ENCODE results near the gene PKD2L2. TPM values are rescaled to one million over a fixed set of nuclear protein-coding genes. Genes with fewer than 3 reads are reported as not detected.
"Not testable (repeated sequence)": the region's sequence is repeated elsewhere in the genome, so short reads cannot be mapped to it uniquely, and the experiment has no call there.

Gene PKD2L2
- under 1 TPM; 0.24 to 0.52 TPM for total RNA-seq
- long read RNA-seq = 0 reads

DNA sequence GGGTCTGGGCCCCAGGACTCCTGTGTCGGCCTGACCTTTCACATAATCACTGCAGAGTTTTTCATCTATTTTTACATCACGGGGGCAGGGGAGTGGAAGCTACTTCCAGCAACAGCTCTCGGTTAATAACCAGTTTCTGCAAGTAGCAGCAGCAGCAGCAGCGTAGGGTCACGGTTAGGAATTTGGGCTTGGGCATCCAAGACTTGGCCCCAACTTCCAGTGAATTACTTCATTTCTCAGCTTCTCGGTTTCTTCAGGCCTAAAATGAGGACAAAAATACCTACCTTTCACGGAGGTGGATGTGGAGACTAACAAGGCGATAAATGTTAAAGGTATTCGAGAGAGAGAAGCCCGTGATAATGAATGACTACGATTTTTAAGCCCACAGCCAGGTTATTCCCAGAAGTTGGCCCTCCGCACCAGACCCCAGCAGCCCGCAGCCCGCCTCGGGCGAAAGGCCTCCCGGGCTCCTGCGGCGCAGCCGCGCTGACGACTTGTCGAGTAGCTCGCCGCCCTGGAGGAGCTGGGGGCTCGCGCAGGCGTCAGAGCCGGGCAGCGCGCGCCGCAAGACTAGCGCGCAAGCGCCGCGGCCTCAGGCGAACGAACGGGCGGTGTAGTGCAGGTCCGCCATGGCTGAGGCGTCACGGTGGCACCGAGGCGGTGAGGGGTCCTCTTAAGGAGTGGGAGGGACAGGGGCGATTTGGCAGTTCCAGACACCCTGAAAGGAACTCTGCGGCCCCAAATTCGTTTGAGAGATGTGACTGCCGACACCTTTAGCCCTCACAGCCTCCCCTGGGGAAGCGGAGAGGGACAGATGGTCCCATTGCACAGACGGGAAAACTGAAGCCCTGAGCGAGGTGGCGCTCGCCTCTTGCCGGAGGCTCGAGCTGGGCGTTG, at the start of gene PKD2L2:
Gene PKD2L2 (plus strand): TSS at position 595 of the 897 bp plus-strand sequence. CDS start 35 bp downstream, at position 630.
- DNase-seq (peak; percentile 90), ATAC-seq (peak; percentile 99)
- intact Hi-C loops (cut with DNase I) = no loop called here

DNA sequence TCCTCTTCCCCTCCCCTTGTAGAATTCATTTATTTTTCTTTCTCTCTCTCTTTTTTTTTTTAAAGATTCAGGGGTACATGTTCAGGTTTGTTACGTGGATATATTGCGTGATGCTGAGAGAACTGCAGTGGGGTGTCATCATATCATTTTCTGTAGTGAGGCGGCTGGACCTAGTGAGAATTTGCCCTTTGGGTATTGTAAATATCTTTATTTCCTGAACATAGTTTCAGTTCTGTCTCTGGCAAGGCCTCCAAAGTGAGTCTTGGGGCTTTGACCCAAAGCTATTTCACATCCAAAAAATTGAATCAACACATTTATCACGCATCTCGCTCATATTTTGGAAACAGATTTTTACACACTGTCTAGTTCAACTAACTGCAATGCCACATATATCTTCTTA, 47.0 kb upstream of the PKD2L2 start:
- DNase-seq (no peak), ATAC-seq (no peak)

DNA sequence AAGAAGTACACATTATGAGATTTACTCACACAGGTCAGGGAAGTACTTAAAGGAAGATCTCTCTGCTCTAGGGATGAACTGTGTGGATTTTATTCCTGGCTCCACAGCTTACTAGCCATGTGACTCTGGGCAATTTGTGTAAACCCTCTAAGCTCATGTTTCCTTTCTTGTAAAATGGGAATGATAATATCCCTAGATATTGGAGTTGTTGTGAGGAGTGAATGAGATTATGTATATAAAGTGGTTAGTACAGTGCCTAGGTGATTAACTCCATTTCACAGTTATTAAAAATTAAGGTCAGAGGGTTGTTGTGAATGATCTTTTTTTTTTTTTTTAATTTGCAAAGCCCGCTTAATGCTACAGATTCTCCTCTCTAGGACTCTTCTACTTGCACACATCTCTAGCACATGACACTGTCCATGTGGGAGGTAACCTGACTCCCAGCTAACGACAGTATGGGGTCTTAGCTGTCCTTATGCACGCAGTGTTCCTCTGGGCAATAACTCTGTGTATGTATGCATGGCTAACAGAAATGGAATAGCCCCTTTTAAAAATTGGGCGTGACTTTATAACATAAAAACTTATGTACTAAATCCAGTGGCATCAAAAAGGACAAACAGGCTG, 45.5 kb upstream of the PKD2L2 start:
- no peak for ATAC-seq
- intact Hi-C loops (cut with DNase I) = no loop called here

More for the DNA sequence above, 47.0 kb upstream of the PKD2L2 start:
- intact Hi-C loops (cut with DNase I) = no loop called here

DNA sequence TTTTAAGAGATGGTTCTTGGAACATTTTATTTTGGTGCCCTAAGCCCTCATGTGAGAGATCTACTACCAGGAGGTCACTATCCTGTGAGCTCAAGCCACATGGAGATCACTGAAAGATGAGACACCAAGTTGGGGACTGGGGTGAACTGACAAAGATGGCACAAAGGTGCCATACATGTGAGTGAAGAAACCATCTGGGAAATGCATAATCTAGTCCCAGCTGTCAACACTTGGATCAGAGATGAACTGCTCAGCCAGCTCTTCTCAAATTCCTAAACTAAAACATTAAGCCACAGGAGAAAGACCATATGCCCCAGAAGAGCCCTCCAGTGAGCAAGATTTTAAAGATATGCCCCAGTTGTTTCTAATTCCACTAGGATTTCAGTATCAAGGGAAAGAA, 43.8 kb upstream of the PKD2L2 start:
- intact Hi-C loops (cut with DNase I) = no loop called here
- ATAC-seq = peak; percentile 36 to 47

More for the DNA sequence above, 45.5 kb upstream of the PKD2L2 start:
- no peak for DNase-seq

DNA sequence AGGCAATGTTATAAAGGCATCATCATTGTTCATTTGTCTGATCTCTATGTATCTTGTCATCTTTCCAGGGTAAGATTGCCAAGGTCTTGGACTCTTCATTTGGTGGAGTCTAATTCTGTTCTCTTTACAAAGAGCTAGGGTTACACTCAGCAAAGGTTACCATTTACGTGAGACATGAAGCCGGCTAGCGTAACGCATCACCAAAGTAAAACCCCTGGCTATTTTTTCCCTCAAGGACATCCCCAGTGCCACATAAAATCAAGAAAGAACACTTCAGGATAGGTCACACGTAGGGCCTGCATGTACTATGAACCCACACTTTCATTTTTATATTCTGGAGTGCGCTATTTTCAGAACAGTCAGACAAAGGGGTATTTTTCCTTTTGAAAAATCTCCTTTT, 41.6 kb upstream of the PKD2L2 start:
- intact Hi-C loops (cut with DNase I) = no loop called here
- DNase-seq = no peak
- ATAC-seq = peak in 1 of 2 donors; percentile 47

More for the DNA sequence above, 43.8 kb upstream of the PKD2L2 start:
- no peak for DNase-seq

DNA sequence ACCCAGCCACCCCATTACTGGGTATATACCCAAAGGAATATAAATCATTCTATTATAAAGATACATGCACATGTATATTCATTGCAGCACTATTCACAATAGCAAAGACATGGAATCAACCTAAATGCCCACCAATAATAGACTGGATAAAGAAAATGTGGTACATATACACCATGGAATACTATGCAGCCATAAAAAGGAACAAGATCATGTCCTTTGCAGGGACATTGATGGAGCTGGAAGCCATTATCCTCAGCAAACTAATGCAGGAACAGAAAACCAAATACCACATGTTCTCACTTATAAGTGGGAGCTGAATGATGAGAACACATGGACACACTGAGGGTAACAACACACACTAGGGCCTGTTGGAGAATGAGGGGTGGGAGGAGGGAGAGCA, 36.1 kb upstream of the PKD2L2 start:
- ATAC-seq; DNase-seq; intact Hi-C loops (cut with DNase I): not testable (repeated sequence)

DNA sequence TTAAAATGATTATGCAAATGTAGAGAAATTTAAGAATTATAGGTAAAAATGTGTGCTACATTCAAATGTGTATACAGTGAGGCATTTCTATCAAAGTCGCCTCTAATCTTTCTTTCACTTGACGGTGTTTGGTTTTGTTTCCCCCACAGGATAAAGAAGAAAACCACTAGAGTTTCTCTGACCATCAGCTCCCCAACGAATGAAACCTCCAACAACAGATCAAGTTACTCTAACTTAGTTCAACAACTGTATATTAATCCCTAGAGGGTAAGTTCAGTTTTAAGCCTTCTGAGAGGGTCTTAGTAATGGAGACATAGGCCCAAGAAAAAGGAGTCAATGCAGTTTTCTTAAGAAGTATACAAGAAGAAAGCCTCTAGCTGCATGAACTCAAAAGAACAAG, 33.1 kb upstream of the PKD2L2 start:
- ATAC-seq (no peak), DNase-seq (no peak)
- intact Hi-C loops (cut with DNase I) = no loop called here

DNA sequence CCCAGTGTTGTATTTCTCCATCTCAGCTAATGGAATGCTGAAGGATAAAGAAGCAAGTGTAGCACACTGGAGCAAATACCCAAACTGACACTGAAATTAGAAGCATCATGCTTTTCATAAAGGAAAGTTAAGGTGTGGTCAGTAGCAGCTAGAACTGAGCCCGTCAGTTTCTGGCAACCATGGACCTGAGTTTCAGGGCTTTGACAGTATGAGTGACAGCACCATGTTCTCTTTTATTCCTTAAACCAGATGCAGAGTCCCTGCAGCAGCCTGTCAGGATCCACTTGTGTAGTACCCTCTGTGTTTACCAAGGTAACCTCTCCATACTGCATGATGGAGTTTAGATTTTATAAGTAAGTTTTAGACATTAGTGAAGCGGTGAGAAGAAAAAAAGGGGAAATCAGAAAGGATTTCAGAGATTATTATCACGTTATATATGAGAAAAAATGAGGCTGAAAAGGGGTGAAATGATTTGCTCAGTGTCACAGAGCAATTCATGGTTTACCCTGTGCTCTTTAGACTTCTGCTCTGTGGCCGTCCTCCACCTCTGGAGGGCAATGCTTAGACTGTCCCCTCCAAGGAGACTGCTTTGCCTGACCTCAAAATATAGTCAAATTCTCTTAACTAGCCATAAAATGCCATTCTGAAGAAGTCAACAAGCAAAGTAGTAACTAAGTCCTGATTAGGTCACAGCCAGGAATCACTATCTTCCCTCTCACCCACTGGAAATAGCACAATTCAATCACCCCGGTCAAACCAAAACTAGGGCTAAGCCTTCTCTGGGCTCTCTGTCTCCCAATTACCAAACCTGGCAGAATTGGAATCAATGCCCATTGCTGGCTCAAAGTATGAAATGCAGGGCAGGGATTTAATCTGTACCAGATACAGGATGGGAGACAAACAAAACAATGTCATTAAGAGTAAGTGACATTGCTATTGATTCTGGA, 32.1 kb upstream of the PKD2L2 start:
- intact Hi-C loops (cut with DNase I) = no loop called here
- DNase-seq (no peak), ATAC-seq (peak; percentile 47 to 51)

DNA sequence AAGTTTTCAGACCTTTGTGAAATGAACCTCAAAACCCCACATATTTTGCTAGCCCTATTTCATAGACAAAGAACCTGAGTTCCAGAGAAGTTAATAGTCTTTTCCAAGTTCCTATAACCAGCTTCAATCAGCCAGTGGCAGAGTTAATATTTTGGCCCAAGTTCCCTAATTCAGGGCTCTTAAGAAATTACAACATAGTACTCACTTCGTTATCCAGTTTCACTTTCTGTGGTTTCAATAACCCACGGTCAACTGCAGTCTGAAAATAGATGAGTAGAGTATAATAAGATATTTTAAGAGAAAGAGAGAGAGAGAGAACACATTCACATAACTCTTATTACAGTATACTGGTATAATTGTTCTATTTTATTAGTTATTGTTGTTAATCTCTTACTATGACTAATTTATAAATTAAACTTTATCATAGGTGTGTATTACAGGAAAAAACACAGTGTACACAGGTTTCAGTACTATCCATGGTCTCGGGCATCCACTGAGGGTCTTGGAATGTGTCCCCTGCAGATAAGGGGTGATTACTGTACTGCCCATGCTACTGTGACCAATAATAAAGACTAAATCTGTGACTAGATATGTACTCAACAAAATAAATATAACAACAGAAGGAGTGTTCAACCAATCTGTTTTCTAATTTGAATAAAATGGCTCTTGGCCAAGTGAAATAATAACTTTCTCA, 30.9 kb upstream of the PKD2L2 start:
- intact Hi-C loops (cut with DNase I) = no loop called here
- DNase-seq (no peak), ATAC-seq (peak; percentile 81 to 85)

DNA sequence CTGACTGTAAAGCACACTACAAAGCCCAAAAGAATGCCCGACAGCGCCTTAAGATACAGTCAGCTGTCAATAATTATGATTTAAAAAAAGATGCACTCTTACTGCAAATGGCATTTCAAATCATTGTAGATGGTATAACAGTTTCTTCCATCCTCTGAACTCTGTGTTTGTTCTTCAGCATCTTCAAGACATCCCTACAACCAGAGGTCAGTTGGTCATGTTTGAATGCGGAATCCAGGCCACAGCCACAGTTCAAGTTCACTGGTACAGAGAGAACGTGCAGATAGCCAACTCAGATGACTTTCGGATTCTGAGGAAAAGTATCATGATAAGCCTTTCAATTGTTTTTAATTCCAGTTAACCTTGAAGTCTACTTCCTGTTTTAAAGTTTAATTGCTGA, 30.3 kb upstream of the PKD2L2 start:
- DNase-seq (no peak), ATAC-seq (peak in 1 of 2 donors; percentile 38)
- intact Hi-C loops (cut with DNase I) = no loop called here

DNA sequence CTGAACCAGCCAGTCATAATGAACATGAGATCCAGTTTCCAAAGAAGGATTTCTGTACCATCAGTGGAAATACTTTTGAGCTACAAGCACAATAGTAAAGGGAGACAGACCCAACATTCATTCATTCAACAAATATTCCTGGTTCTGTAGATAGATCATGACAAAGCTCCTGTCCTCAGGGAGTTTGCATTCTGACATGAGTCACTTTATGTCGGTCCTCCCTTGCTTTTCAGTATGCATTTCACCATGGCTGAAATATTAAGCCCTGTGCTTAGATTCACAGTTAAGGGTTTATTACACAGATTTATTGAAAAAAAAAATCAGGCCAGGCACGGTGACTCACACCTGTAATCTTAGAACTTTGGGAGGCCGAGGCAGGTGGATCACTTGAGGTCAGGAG, 27.0 kb upstream of the PKD2L2 start:
- DNase-seq = no peak
- intact Hi-C loops (cut with DNase I) = no loop called here
- ATAC-seq = no peak

DNA sequence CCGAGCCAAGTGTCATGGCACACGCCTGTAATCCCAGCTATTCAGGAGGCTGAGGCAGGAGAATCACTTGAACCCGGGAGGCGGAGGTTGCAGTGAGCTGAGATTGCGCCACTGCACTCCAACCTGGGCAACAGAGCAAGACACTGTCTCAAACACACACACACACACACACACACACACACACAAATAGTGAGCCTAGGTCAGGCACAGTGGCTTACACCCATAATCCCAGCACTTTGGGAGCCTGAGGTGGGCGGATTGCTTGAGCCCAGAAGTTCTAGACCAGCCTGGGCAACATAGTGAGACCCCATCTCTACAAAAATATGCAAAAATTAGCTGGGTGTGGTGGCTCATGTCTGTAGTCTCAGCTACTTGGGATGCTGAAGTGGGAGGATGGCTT, 25.6 kb upstream of the PKD2L2 start:
- ATAC-seq; intact Hi-C loops (cut with DNase I); DNase-seq: not testable (repeated sequence)

DNA sequence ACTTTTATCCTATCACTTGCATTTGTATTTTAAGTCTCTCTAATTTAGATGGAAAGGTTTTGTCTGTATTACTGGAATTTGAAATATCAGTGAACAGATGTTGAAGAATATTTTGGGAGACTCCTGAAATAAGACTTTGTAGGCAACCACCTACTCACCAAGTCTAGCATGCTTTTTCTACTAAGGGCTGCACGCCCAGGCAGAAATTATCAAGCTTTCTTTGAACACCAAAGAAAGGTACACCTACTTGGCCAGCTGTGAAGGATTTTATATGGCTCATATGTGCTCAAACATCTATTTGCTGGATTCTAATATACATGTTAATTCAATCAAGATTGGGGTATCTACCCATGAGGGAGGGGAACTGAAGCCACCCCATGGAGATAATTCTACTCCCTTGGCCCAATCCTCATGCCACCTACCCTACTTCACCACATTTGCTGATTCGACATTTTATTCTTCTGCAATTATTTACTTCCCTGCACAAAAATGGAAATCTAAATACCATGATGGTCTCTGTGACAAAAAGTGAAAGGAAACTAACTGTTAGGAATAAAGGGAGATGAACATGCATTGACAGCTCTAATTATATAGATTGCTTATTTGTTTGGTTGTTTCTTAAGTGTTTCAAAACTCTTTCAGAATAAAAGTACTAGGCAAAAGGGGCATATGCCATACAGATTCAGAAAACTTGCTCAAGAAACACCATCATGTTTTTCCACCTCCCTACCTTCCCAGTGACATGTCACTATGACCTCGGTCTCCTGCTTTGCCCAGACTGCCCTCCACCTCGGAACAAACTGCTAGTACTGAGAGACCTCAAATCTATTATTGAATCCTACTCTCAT, 22.5 kb upstream of the PKD2L2 start:
- no peak for DNase-seq
- intact Hi-C loops (cut with DNase I) = no loop called here
- ATAC-seq = no peak

DNA sequence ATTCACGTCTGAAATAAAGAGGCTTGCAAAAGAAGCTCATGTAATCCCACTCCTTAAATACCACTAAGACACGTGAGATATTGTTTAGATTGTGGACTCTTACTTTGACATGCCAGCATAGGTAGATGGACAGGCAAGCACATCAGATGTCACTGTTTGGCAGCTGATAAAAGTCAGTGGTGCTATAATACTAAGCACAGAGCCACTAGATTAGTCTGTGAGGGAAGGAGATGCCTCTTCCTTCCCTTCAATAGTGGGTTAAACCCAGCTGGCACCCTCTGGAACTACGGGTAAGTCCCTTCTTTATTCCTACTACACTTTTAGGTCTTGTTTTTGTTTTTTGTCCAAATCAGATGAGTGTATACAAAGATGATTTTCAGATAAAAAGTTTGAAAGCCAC, 21.6 kb upstream of the PKD2L2 start, which contains the start of gene MYOT:
Gene MYOT (plus strand): TSS at position 197 of the 400 bp plus-strand sequence. CDS start 2,792 bp downstream, outside the sequence.
- DNase-seq = no peak

DNA sequence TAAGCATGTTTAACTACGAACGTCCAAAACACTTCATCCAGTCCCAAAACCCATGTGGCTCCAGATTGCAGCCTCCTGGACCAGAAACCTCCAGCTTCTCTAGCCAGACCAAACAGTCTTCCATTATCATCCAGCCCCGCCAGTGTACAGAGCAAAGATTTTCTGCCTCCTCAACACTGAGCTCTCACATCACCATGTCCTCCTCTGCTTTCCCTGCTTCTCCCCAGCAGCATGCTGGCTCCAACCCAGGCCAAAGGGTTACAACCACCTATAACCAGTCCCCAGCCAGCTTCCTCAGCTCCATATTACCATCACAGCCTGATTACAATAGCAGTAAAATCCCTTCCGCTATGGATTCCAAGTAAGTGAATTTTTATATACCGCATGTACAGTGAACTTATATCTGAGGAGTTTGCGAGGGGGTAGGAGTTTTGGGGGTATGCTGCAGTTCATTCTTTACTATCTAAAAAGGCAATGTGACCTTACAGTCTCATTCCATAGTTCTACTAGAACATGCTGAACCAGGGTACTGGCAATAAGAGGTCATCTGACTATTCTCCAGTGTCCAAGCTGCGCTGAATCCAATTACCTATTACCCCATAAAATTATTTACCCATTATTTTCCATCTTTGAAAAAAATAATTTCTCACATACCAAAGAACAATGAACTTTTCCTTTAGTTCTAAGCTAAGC, 18.5 kb upstream of the PKD2L2 start:
- DNase-seq (no peak), ATAC-seq (no peak)
- intact Hi-C loops (cut with DNase I) = no loop called here

More for the DNA sequence above, 21.6 kb upstream of the PKD2L2 start, which contains the start of gene MYOT:
- intact Hi-C loops (cut with DNase I) = no loop called here
- ATAC-seq = peak in 1 of 2 donors; percentile 39

DNA sequence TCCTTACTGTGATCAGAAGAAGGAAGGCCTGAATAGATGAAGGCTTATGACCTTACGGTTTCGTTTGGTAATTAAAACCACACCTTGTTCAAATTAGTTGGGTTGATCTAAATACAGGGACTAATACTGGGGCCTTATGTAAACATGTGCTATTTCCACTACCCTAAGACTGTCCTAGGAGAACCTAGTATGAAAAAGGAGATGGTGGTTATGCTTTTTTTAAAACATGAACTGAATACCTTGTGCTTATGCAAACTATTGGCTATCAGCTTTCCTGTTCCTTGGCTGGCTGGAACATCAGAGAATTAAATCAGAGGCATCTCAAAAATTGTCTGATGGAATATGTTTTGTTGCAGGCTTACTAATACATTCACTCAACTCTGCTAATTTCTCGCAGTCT, 17.7 kb upstream of the PKD2L2 start:
- ATAC-seq (no peak), DNase-seq (no peak)
- intact Hi-C loops (cut with DNase I) = no loop called here

DNA sequence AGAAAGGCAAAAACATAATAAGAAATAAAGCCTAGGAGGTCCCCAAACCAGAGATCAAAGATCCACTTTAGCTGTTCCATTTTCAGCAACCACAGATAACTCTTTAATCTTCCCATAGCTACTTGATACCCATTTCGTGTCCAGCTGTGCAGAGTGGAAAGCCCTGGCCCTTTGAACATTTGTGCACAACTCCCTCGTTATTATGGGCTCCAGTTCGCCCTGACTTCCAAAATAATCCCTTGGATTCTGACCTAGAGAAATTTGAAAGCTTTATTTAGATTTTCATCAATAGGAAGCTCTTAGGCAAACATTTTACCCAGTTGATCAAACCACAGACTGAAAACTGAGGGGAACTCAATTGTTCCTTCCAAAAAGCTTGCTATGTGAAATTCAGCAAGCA, 16.8 kb upstream of the PKD2L2 start:
- DNase-seq (no peak), ATAC-seq (no peak)
- intact Hi-C loops (cut with DNase I) = no loop called here
